Embryonic facial prominence (tissue), 1 donor: Measurements from ENCODE around the gene RHEB.
"Not testable (repeated sequence)": the region's sequence is repeated elsewhere in the genome, so short reads cannot be mapped to it uniquely, and the experiment has no call there.

Experiments
- DNase-seq: peaks from one replicate; pipeline ENCODE4 v3.0.0-alpha.2; 2016; ENCODE audit errors: extremely low spot score

RHEB gene, protein sequence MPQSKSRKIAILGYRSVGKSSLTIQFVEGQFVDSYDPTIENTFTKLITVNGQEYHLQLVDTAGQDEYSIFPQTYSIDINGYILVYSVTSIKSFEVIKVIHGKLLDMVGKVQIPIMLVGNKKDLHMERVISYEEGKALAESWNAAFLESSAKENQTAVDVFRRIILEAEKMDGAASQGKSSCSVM

DNA sequence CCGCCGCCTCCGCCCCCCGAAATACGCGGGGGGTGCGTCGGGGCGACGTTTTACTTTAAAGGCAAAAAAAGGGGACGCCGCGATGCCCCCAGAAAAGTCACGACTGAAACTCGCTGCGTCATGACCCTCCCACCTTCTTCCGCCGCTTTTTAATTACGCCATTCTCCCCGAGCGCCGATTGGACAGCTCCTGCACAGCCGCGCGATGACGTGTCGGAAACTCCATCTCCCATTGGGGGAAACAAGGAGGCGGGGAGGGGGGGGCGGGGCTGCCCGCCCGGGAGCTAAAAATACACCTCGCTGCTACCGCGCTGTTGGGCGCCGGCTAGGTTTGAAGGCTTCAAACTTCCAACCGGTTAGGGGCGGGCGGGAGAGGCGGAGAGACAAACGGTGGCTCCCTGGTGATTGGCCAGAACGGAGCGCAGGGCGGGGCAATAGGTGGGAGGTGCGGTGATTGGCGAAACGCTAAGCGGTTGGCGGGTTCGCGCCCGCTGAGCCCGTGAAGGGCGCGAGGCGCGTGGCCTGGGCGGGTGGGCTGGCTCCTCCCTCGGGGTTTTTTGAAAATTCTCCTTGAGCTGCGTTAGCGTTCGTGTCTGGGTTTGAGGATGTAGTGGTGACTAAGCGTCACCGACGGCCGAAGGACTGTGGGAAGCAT lies at the start of gene RHEB:
Gene RHEB, minus strand, starts transcription at position 131 of the 654 bp plus-strand sequence. CDS start 384 bp downstream, outside the sequence.
- DNase-seq, result peak; percentile 99

DNA sequence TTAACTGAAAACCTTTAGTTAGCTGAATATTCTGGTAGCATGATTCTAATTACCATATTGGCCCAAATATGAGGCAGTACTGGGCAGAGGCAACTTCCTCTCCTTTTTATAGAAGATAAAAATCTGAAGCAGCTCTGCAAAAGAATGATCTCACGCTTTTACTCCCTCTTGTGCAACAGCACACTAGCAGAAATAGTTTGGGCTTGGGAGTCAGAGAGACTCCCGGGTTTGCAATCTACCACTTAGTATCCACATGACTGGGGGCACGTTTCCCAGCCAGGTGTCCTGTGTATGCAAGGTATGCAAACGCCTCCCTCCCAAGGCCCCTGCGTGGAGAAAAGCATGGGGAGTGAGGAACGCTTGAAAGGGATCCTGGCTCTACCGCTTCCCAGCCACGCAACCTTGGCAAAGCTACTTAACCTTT lies 47.2 kb upstream of the RHEB start:
- no peak for DNase-seq

DNA sequence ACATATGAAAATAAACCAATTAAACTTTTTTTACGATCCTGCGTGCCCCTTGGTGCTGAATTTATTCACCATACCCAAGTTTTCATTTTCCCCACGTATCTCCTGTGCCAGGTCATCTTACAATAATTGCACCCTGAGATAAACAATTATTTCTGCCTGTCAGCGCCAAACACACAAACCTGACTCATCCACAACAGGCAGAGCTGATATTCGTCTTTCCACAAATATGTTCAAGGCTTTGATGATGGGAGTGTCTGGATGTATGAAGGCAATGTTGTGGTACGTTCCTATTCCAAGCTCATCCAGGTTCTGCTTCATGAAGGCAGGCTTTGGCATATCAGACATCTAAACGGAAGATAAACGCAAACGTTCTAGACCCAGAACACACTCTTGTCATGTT lies 45.8 kb upstream of the RHEB start:
- DNase-seq, result no peak

DNA sequence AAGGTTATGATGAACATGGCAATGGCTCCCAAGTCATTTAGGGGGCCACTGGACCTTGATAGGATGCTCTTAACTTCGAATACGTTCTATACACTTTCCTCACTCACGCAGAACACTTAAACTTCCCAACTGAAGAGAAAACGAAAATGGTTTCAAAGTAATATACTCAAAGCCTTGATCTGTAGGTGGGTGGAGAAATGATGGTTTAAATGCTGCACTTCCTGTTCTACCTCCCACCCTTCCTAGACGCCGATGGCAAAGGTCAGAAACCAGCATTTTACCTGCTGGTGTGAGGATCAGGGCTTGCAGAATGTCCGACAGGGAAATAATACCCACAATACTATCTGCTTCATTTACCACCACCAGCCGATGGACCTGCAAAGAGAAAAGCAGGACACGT lies 40.5 kb upstream of the RHEB start:
- no peak for DNase-seq

DNA sequence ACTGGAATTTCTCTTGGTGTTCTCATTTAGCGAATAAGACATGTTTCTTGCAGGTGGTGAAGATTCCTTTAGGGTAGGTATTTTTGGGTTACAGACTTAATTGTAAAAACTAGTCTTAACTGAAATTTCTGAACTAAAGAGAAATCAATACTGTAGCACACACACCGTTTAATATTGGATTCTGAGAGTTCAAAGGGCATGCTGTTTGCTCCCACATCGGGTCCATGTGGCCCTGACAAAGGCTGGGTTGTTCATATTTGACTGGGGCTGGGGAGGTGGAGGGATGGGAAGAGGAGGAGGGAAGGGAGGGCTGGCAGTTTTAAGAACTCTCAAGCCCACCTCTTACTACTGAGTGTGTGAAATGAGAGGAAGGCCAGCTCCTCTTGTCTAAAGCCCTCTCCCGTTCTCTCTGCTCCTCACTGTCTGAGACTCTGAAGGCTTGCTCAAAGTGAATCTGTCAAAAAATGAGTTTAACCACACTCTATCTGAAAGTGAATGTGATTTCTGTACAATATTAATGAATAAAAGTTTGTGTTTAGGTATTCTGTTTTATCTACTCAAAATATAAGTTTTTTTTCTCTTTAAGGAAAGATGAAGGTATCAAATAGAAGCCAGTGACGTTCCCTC lies 40.0 kb upstream of the RHEB start:
- DNase-seq, result no peak

DNA sequence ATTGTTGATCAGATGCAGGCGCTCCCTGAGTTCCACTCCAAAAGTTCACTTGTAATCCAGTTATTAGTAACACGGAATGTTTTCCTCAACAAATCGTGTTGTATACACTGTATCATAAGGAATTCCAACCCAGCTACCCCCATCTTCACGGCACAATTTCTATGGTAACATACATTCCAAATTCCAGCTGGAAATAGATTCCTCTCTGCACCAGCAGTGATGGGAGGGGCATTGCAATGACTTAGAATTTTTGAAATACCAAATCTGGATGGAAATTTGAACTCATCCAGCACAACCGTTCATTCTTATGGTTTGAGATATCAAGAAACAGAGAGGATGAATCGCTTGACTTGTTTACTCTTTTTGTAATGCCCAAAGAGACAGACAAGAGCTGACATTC lies 38.9 kb upstream of the RHEB start:
- no peak for DNase-seq

DNA sequence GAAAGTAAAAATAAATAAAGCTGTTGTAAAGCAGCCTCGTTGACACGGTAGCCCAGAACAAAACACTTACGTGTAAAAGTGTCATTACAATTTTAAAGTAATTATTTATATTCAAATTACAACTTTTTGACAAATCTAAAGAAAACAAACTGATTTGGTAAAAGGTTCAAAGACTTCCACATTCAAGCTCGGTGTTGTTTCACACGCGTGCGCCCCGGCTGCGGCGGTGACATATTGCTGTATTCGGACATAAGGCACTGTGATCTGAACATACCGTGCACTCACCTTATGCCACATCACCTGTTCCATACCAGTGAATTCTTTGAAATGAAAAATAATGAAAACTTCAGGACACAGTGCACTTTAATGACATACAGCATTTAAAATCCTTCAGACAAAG lies 36.9 kb upstream of the RHEB start:
- no peak for DNase-seq

DNA sequence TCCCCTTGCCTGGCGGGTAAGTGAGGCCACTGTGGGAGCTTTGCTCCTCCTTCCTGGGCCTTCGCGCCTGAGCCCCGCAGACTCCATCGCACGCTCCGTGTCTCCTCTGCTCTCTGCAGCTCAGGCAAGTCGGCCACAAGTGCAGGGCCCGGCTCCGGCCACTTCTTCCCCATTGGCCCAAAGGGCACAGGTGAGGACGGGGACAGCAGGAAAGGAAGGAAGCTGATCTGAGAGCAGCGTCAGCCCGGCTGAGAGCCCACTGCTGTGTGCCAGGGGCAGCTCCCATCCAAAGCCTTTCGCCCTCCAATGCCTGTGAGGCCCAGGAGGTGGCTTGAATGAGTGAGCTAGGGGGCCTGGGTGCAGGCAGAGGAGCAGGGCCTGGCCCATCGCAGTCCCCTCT lies 33.7 kb upstream of the RHEB start:
- no peak for DNase-seq

DNA sequence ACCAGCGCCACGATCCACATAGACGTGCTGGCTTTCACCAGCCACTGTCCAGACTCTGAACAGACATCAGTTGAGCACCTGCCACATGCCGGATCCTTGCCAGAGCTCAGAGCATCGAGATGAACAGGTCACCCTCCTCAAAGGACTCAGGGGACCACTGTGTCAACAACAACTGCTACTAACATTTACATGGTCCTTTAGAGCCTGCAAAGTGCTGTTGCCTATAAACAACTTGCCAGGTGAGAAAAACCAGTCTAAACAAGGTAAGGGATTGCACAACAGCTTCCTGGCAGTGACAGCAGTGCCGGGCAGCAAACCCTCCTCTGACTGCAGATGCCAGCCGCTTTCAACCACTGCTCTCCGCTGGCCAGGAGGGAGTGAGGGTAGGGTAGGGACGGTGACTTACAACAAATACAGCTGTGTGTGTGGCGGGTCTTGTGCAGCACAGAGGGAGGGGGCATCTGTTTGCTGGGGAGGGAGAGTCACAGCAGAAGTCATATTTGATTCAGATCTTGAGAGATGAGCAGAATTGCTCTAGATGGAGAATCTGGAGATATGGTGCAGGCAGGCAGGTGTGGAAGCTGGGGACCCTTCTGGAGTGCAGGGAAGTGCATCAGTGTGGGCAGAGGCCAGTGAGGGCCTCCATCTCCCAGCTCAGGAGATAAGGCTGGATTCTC lies 32.8 kb upstream of the RHEB start:
- DNase-seq, result no peak

DNA sequence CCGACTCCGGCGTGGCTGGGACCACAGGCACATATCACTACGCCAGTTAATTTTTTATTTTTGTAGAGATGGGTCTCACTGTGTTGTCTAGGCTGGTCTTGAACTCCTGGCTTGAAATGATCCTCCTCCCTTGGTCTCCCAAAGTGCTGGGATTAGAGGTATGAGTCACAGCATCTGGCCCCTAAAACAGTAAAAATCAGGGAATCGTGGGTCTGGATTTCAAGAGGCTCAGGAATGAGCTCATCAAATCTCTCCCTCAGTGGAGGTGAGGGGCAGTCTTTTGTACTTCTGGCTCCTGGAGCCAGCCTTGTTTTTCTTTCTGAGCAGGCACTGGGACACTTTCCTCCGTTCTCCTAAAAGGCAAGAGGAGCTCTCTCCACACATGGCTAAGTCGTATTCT lies 32.1 kb upstream of the RHEB start:
- DNase-seq, result no peak

DNA sequence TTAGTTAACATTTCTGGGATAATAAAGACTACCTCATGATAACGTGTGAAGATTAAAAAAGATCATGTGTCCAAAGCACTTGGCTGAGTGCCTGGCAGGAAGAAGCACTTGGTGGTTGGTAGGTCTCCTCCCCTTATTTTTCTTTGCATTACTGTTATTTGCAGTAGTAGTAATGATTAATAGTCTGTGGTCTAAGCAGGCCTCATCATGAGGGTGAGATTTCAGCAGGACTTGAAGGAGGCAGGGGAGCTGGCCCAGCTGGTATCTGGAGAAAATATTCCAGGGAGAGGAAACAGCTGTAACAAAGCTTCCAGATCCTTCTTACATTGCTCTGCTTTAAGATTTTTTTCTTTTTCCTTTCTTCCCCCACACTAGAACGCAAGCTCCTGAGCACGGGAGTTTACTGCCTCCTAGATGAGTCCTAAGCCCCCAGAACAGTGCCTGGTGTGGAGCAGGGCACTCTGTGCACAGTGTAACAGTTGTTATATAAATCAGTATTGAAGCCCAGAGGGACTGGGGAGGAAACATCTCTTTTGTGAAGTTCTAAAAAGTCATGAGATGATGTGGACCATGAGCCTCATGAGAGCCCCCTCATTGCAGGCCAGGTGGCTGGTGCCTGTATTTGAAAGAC lies 31.1 kb upstream of the RHEB start:
- no peak for DNase-seq

DNA sequence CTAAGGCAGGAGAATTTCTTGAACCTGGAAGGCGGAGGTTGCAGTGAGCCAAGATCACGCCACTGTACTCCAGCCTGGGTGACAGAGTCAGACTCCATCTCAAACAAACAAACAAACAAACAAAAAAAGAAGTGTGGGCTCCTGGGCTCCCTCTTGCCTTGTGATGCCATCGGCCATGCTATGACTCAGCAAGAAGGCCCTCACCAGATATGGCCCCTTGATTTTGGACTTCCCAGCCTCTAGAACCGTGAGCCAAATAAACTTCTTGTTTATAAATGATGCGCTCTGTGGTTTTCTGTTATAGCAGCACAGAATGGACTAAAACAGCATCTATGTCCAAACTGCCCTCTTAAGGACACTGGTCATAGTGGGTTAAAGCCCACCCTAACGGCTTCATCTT lies 29.9 kb upstream of the RHEB start:
- no peak for DNase-seq

DNA sequence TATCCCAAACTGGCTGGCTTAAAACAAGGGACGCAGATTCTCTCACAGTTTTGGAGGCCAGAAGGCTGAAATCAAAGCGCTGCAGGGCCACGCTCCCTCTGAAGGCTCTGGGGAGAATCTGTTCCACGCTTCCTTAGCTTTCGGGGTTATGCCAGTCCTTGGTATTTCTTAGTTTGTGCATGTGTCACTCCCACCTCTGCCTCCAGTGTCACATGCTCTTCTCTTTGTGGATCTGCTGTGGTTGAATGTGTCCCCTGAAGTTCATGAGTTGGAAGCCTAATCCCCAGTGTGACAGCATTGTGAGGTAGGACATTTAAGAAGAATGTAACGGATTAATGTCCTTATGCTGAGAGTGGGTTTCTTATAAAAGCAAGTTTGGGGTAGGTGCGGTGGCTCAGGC lies 29.4 kb upstream of the RHEB start:
- no peak for DNase-seq

DNA sequence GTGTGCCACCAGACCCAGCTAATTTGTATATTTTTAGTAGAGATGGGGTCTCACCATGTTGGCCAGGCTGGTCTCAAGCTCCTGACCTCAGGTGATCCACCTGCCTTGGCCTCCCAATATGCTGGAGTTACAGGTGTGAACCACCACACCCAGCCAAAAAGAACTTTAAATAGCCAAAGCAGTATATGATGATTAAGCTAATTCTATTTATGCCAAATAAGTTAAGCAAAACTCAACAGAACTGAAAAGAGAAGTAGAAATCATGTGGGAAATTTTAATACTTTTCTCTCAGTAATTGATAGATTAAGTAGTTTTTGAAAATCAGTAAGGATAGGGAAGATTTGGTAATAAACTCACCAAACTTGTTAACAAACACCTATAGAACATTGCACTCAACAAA lies 24.5 kb upstream of the RHEB start:
- no peak for DNase-seq

DNA sequence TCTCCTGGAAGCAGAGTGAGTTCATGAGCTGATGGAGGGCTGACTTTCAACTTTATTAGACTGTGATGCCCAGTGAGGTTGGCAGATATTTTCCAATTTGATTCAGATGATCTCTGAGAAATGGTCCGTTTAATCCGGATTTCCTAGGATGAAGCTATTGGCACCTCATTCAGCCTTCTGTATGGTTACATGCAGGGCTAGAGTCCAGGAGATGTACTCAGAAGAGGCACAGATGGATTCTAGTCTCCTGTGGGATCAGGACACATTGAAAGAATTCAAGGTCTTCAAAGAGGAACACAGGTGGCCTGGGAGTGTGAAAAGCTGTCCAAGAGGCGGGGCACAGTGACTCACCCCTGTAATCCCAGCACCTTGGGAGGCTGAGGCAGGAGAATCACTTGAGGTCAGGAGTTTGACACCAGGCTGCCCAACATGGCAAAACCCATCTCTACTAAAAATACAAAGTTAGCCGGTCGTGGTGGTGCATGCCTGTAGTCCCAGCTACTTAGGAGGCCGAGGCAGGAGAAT lies 23.0 kb upstream of the RHEB start:
- DNase-seq, result no peak

DNA sequence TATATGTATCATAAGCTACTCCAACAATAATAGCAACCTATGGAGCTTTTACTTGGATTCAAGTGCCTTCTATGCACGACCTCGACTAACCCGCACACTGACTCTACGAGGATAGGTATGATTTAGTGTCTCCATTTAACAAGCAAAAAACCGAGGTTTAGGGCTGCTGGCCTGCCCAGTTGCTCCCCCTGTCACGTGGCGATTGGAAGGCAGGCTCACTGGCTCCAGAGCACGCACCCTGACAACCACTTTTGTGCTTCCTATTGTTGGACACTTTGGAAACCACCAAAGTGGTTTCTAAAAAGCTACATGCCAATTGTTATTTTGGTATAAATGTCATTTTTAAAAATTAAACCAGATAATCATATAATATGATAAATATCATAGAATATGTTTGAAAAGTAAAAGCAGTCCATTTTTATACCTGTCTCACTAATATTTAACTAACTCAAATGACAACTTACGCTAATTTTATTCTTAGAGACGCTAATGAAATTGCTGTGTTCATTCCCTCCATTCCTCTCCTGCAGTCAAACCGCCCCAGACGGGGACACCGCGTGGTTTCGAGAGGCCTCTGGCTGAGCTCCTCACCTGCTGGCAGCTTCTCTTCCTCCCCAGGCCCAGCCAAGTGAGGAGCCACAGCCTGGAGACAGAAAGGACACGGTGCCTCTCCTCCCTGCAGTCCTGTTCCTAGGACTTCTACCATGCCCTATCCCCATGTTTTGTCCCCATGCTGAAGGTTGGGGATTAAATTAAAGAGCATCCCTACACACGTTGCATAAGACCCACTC lies 22.2 kb upstream of the RHEB start:
- DNase-seq, result no peak

DNA sequence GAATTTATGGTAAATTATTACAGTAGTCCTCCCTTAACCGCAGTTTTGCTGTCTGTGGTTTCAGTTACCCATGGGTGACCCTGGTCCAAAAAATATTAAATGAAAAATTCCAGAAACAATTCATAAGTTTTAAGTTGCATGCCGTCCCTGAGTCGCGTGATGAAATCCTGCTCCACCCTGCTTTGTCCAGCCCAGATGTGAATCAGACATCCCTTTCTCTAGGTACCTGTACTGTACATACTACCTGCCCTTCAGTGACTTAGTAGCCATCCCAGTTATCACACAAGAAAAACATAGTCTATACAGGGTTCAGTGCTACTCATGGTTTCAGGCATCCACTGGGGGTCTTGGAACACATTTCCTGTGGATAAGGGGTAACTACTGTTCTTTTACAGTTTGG lies 20.5 kb upstream of the RHEB start:
- no peak for DNase-seq

DNA sequence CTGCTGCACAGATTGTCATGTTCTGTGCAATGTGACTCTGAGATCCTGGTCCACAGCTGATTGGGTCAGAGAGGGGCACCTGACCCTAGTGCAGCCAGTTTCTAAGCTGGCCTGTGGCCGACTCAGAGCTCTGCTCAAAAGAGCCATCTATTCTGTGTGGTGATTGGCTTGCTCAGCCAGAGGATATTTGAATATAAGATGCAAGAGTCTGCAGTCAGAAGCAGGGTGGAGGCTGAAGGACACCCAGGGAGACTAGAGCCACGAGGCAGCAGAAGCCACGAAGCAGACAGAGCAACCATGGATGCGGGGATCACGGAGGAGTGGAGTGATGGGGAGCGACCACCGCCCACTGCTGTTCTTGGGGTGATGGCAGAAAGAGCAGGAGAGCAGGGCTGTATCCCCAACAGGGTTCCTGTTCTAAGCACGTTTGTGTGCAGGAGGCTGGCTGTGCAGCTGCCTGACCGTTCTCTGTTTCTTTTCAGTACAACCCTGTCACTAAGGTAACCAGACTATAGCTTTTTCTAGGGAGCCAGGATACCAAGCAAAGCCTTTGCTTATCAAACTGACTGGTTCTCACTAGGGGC lies 19.5 kb upstream of the RHEB start:
- no peak for DNase-seq

DNA sequence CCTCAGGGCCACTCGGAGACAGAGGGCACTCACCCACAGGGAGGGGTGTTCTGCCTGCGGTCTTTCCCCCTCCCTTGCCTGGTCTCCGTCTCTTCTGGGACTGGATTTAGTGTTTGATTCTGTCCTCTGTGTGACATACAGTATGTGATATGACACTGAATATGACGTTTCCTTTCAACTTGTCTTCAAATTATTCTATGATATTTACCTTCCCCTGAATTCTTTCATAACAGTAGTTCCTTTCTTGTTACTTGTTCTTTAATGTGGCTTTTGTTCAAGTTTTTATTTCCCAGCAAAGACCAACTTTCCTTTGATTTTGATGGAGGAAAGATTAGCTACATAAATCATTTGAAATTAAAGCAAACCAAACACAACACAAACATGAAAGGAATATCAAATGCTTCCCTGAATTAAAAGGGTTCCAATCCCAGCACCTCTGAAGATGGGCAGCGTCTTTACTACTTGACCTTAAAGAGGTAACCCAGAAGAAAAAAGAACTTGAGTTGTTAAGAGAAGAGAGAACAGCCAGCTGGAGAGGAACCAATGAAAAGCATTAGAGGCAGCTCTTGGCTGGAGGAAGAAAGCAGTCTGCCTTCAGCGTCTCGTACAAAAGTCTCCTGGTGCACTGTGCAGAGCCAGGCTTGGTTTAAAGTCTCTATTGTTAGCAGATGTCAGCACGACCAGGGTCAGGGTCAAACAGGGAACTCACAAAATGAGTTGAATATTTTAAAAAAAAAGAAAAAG lies 18.3 kb upstream of the RHEB start:
- DNase-seq, result no peak

DNA sequence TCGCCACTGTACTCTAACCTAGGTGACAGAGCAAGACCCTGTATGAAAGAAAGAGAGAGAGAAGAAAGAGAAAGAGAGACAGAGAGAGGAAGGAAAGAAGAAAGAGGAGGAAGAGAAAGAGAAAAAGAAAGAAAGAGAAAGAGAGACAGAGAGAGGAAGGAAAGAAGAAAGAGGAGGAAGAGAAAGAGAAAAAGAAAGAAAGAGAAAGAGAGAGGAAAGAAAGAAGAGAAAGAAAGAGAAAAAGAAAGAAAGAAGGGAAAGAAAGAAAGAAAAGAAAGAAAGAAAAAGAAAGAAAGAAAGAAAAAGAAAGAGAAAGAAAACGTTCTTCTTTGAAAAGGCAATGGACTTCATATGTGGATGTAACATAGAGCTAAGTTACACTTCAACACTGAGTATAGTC lies 16.5 kb upstream of the RHEB start:
- not testable (repeated sequence) for DNase-seq
